Activated CD4-positive, alpha-beta memory T cell treated with anti-CD3 and anti-CD28 coated beads for 36 hours (primary cell): ENCODE data around the gene HNRNPA2B1. TPM values are rescaled to one million over a fixed set of nuclear protein-coding genes. Genes with fewer than 3 reads are reported as not detected.
"Not testable (repeated sequence)": the region's sequence is repeated elsewhere in the genome, so short reads cannot be mapped to it uniquely, and the experiment has no call there.

Experiments used
- CTCF ChIA-PET: fragments of 350-600 bp; sonication (Branson Sonifier 250); formaldehyde crosslinking; loops from one replicate; lab custom pipeline; 2021; ENCODE audit warnings: antibody characterized with exemption, inconsistent platforms; lab: Charles Lee
- POLR2A ChIA-PET: fragments of 350-600 bp; sonication (Branson Sonifier 250); formaldehyde crosslinking; loops from one replicate; lab custom pipeline; 2021; ENCODE audit warnings: antibody characterized with exemption; lab: Charles Lee
- DNase-seq: peaks from one replicate; pipeline ENCODE4 v3.0.0-alpha.2; 2020
- H3K27ac Mint-ChIP-seq: one replicate; pipeline ENCODE4 v1.8.0; 2021; ENCODE audit warnings: mixed read lengths
- H3K27me3 Mint-ChIP-seq: one replicate; pipeline ENCODE4 v1.8.0; 2021; ENCODE audit warnings: mixed read lengths
- H3K36me3 Mint-ChIP-seq: one replicate; pipeline ENCODE4 v1.8.0; 2021; ENCODE audit warnings: mixed read lengths
- H3K4me1 Mint-ChIP-seq: one replicate; pipeline ENCODE4 v1.8.0; 2021; ENCODE audit warnings: low read depth, mixed read lengths
- H3K4me3 Mint-ChIP-seq: one replicate; pipeline ENCODE4 v1.8.0; 2021; ENCODE audit warnings: mild to moderate bottlenecking, mixed read lengths
- H3K9me3 Mint-ChIP-seq: one replicate; pipeline ENCODE4 v1.8.0; 2021; ENCODE audit warnings: mixed read lengths
- intact Hi-C: fragments of 100-400 bp; cut with micrococcal nuclease; formaldehyde crosslinking; loops from one replicate; pipeline ENCODE4 v1.15.1; 2023
- total RNA-seq, 2 experiments: library from RNA; stranded (reverse); gene quantifications; one replicate each; pipeline ENCODE4 v1.2.3, GENCODE V29; 2021

Gene HNRNPA2B1
- total RNA-seq, 2 experiments from 2014 or later: 906 to 929 TPM

GRCh38 chr7:26189697-26190096, 10.8 kb downstream of the HNRNPA2B1 start:
- peak overlapping the region; percentile 81 for H3K27ac Mint-ChIP-seq
- H3K4me3 Mint-ChIP-seq: no peak overlapping the region
- intact Hi-C loops: no loop called here
- H3K4me1 Mint-ChIP-seq: peaks cover 91% of the 10 kb centered on the region
- no peaks in the 10 kb centered on the region for H3K9me3 Mint-ChIP-seq
- no peaks in the 10 kb centered on the region for H3K27me3 Mint-ChIP-seq
- H3K36me3 Mint-ChIP-seq: peaks cover 84% of the 10 kb centered on the region
- no peak for DNase-seq
- ChIA-PET CTCF (interaction anchor here (1.1 to 3.5 kb wide), 7 partner anchors 7 to 297 kb away, joined by 3 to 22 read pairs (median 9); no protein-coding TSS in a partner anchor), POLR2A (interaction anchor here (0.9 to 4.0 kb wide), 7 partner anchors 9 to 104 kb away, joined by 3 to 142 read pairs (median 12); partner anchors contain the start of genes CBX3, HNRNPA2B1 and NFE2L3)

- ChIA-PET POLR2A (interaction anchor here (0.6 to 4.0 kb wide), 12 partner anchors 10 to 333 kb away, joined by 3 to 142 read pairs (median 3); partner anchors contain the start of genes CBX3, HNRNPA2B1 and NFE2L3), CTCF (interaction anchor here (0.9 to 3.5 kb wide), 11 partner anchors 8 to 296 kb away, joined by 3 to 22 read pairs (median 8); partner anchors contain the start of gene NFE2L3)
- DNase-seq: no peak
- Mint-ChIP-seq H3K4me3 (no peak overlapping the region), H3K27me3 (no peaks in the 10 kb centered on the region), H3K36me3 (peaks cover 84% of the 10 kb centered on the region), H3K9me3 (no peaks in the 10 kb centered on the region), H3K4me1 (peaks cover 85% of the 10 kb centered on the region), H3K27ac (peak overlapping the region; percentile 81)
- intact Hi-C loops: loop anchor here (1.0 kb wide), 2 partner anchors 7 to 33 kb away; no protein-coding TSS in a partner anchor
Measured at GRCh38 chr7:26188957-26189541, 11.5 kb downstream of the HNRNPA2B1 start.

GRCh38 chr7:26188206-26188956, 12.2 kb downstream of the HNRNPA2B1 start:
- POLR2A ChIA-PET: interaction anchor here (0.6 to 4.0 kb wide), 14 partner anchors 9 to 332 kb away, joined by 3 to 142 read pairs (median 3); partner anchors contain the start of genes CBX3, HNRNPA2B1, NFE2L3 and SNX10
- H3K27ac Mint-ChIP-seq: peak overlapping the region; percentile 81
- H3K4me3 Mint-ChIP-seq: peak overlapping the region; percentile 35
- intact Hi-C loops: loop anchor here (1.0 kb wide), 2 partner anchors 8 to 32 kb away; no protein-coding TSS in a partner anchor
- H3K36me3 Mint-ChIP-seq: peaks cover 82% of the 10 kb centered on the region
- CTCF ChIA-PET: interaction anchor here (0.8 to 3.5 kb wide), 14 partner anchors 9 to 307 kb away, joined by 3 to 22 read pairs (median 4); partner anchors contain the start of gene NFE2L3
- no peak for DNase-seq
- no peaks in the 10 kb centered on the region for H3K27me3 Mint-ChIP-seq
- no peaks in the 10 kb centered on the region for H3K9me3 Mint-ChIP-seq
- peaks cover 78% of the 10 kb centered on the region for H3K4me1 Mint-ChIP-seq

GRCh38 chr7:26187380-26188205, 13.0 kb downstream of the HNRNPA2B1 start:
- H3K4me1 Mint-ChIP-seq: peaks cover 70% of the 10 kb centered on the region
- POLR2A ChIA-PET: interaction anchor here (0.6 to 4.0 kb wide), 9 partner anchors 11 to 331 kb away, joined by 3 to 142 read pairs (median 3); partner anchors contain the start of genes CBX3, HNRNPA2B1, NFE2L3 and SNX10
- intact Hi-C loops: loop anchor here (1.0 kb wide), 2 partner anchors 9 to 31 kb away; no protein-coding TSS in a partner anchor
- peak overlapping the region; percentile 10 for H3K4me3 Mint-ChIP-seq
- CTCF ChIA-PET: interaction anchor here (0.5 to 3.5 kb wide), 12 partner anchors 10 to 306 kb away, joined by 3 to 22 read pairs (median 4); partner anchors contain the start of gene NFE2L3
- no peak for DNase-seq
- peak overlapping the region; percentile 81 for H3K27ac Mint-ChIP-seq
- H3K9me3 Mint-ChIP-seq: no peaks in the 10 kb centered on the region
- H3K27me3 Mint-ChIP-seq: no peaks in the 10 kb centered on the region
- peaks cover 74% of the 10 kb centered on the region for H3K36me3 Mint-ChIP-seq

GRCh38 chr7:26186364-26187311, 13.9 kb downstream of the HNRNPA2B1 start:
- peak overlapping the region; percentile 81 for H3K27ac Mint-ChIP-seq
- intact Hi-C loops: no loop called here
- CTCF ChIA-PET: interaction anchor here (0.9 to 3.5 kb wide), 5 partner anchors 16 to 183 kb away, joined by 3 to 22 read pairs (median 8); no protein-coding TSS in a partner anchor
- H3K27me3 Mint-ChIP-seq: no peaks in the 10 kb centered on the region
- H3K9me3 Mint-ChIP-seq: no peaks in the 10 kb centered on the region
- H3K4me1 Mint-ChIP-seq: peaks cover 63% of the 10 kb centered on the region
- H3K4me3 Mint-ChIP-seq: no peak overlapping the region
- DNase-seq: no peak
- POLR2A ChIA-PET: interaction anchor here (1.0 to 4.0 kb wide), 8 partner anchors 11 to 107 kb away, joined by 3 to 142 read pairs (median 6); partner anchors contain the start of genes CBX3, HNRNPA2B1 and NFE2L3
- H3K36me3 Mint-ChIP-seq: peaks cover 66% of the 10 kb centered on the region

GRCh38 chr7:26185844-26186180, 14.7 kb downstream of the HNRNPA2B1 start:
- POLR2A ChIA-PET: interaction anchor here (1.0 to 2.1 kb wide), 5 partner anchors 9 to 23 kb away, joined by 3 to 5 read pairs (median 5); partner anchors contain the start of gene HNRNPA2B1
- Mint-ChIP-seq H3K36me3 (peaks cover 63% of the 10 kb centered on the region), H3K9me3 (no peaks in the 10 kb centered on the region), H3K27ac (peak overlapping the region; percentile 88), H3K4me3 (peak overlapping the region; percentile 25), H3K4me1 (peaks cover 61% of the 10 kb centered on the region), H3K27me3 (no peaks in the 10 kb centered on the region)
- intact Hi-C loops: no loop called here
- CTCF ChIA-PET: interaction anchor here (1.0 kb wide), 1 partner anchor 179 kb away, joined by 3 read pairs; no protein-coding TSS in a partner anchor
- DNase-seq: no peak

- ChIA-PET CTCF (interaction anchor here (1.0 kb wide), 1 partner anchor 180 kb away, joined by 3 read pairs; no protein-coding TSS in a partner anchor), POLR2A (interaction anchor here (1.0 to 2.1 kb wide), 5 partner anchors 10 to 22 kb away, joined by 3 to 5 read pairs (median 5); partner anchors contain the start of gene HNRNPA2B1)
- H3K27me3 Mint-ChIP-seq: no peaks in the 10 kb centered on the region
- intact Hi-C loops: no loop called here
- DNase-seq: no peak
- H3K4me1 Mint-ChIP-seq: peaks cover 59% of the 10 kb centered on the region
- H3K36me3 Mint-ChIP-seq: peaks cover 58% of the 10 kb centered on the region
- H3K9me3 Mint-ChIP-seq: no peaks in the 10 kb centered on the region
- H3K4me3 Mint-ChIP-seq: peak overlapping the region; percentile 25
- peak overlapping the region; percentile 88 for H3K27ac Mint-ChIP-seq
Measured at GRCh38 chr7:26185131-26185843, 15.3 kb downstream of the HNRNPA2B1 start.

GRCh38 chr7:26184281-26185101, 16.1 kb downstream of the HNRNPA2B1 start:
- H3K9me3 Mint-ChIP-seq, DNase-seq, intact Hi-C loops, H3K27me3 Mint-ChIP-seq, H3K4me3 Mint-ChIP-seq: not testable (repeated sequence)
- CTCF ChIA-PET: interaction anchor here (1.0 to 1.3 kb wide), 2 partner anchors 16 to 180 kb away, joined by 3 read pairs; partner anchors contain the start of gene HNRNPA2B1
- POLR2A ChIA-PET: interaction anchor here (1.2 to 2.1 kb wide), 5 partner anchors 8 to 17 kb away, joined by 3 to 7 read pairs (median 5); partner anchors contain the start of gene HNRNPA2B1
- peaks cover 51% of the 10 kb centered on the region for H3K36me3 Mint-ChIP-seq
- peaks cover 54% of the 10 kb centered on the region for H3K4me1 Mint-ChIP-seq
- H3K27ac Mint-ChIP-seq: peak overlapping the region; percentile 88
